ENCODE results near the gene ELOB.

- TF ChIP-seq, protein P1, sequence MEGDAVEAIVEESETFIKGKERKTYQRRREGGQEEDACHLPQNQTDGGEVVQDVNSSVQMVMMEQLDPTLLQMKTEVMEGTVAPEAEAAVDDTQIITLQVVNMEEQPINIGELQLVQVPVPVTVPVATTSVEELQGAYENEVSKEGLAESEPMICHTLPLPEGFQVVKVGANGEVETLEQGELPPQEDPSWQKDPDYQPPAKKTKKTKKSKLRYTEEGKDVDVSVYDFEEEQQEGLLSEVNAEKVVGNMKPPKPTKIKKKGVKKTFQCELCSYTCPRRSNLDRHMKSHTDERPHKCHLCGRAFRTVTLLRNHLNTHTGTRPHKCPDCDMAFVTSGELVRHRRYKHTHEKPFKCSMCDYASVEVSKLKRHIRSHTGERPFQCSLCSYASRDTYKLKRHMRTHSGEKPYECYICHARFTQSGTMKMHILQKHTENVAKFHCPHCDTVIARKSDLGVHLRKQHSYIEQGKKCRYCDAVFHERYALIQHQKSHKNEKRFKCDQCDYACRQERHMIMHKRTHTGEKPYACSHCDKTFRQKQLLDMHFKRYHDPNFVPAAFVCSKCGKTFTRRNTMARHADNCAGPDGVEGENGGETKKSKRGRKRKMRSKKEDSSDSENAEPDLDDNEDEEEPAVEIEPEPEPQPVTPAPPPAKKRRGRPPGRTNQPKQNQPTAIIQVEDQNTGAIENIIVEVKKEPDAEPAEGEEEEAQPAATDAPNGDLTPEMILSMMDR (IDR thresholded peaks at IDR 0.05; ENCODE audit: low read depth, low read length), result no peak
- TF ChIP-seq POLR2A (IDR thresholded peaks at IDR 0.05; ENCODE audit: extremely low read depth, insufficient read length), result no peak
Observed at GRCh38 chr16:2768403-2769089, 8.5 kb downstream of the ELOB start.

Data from NB4 (cell line).